HEK293T (cell line): ENCODE measurements around the gene CACNA1E.

Experiments
- ARNT ChIP-seq: fragments of 450-650 bp; IDR thresholded peaks from 2 replicates; pipeline ENCODE4 v1.6.1; 2017; ENCODE audit warnings: mild to moderate bottlenecking
- BHLHE40 ChIP-seq: fragments of 450-650 bp; IDR thresholded peaks from 2 replicates; pipeline ENCODE4 v1.6.1; 2016; ENCODE audit warnings: mild to moderate bottlenecking, moderate library complexity, borderline replicate concordance
- ELF4 ChIP-seq: fragments of 450-650 bp; IDR thresholded peaks from 2 replicates; pipeline ENCODE4 v1.6.1; 2017; ENCODE audit warnings: antibody characterized with exemption
- FOXA1 ChIP-seq: fragments of 450-650 bp; IDR thresholded peaks from 2 replicates; pipeline ENCODE4 v1.6.1; 2016; ENCODE audit warnings: mild to moderate bottlenecking
- FOXM1 ChIP-seq: fragments of 450-650 bp; IDR thresholded peaks from 2 replicates; pipeline ENCODE4 v1.6.1; 2017; ENCODE audit warnings: mild to moderate bottlenecking, borderline replicate concordance
- HDGF ChIP-seq: fragments of 450-650 bp; IDR thresholded peaks from 2 replicates; pipeline ENCODE4 v1.6.1; 2017; ENCODE audit warnings: antibody characterized with exemption, borderline replicate concordance
- L3MBTL2 ChIP-seq: fragments of 450-650 bp; conservative IDR thresholded peaks from 2 replicates; pipeline ENCODE4 v1.6.1; 2016; ENCODE audit warnings: mild to moderate bottlenecking
- LEF1 ChIP-seq: fragments of 450-650 bp; IDR thresholded peaks from 2 replicates; pipeline ENCODE4 v1.6.1; 2017; ENCODE audit warnings: mild to moderate bottlenecking, borderline replicate concordance
- NFRKB ChIP-seq: fragments of 450-650 bp; IDR thresholded peaks from 2 replicates; pipeline ENCODE4 v1.6.1; 2016; ENCODE audit warnings: mild to moderate bottlenecking, moderate library complexity
- PKNOX1 ChIP-seq: fragments of 450-650 bp; IDR thresholded peaks from 2 replicates; pipeline ENCODE4 v1.6.1; 2016
- SP1 ChIP-seq: fragments of 450-650 bp; IDR thresholded peaks from 2 replicates; pipeline ENCODE4 v1.6.1; 2017
- SUZ12 ChIP-seq: fragments of 450-650 bp; IDR thresholded peaks from 2 replicates; pipeline ENCODE4 v1.6.1; 2016; ENCODE audit warnings: mild to moderate bottlenecking
- TARDBP ChIP-seq: fragments of 450-650 bp; IDR thresholded peaks from 2 replicates; pipeline ENCODE4 v1.6.1; 2016
- ZNF384 ChIP-seq: fragments of 450-650 bp; IDR thresholded peaks from 2 replicates; pipeline ENCODE4 v1.6.1; 2016

- TF ChIP-seq L3MBTL2: no peak
- TF ChIP-seq TARDBP: no peak
- no peak for TF ChIP-seq FOXM1
- TF ChIP-seq NFRKB: no peak
- TF ChIP-seq ELF4: no peak
- TF ChIP-seq SP1: no peak
- TF ChIP-seq BHLHE40: no peak
- no peak for TF ChIP-seq ARNT
- TF ChIP-seq LEF1: no peak
- TF ChIP-seq FOXA1: no peak
- no peak for TF ChIP-seq SUZ12
- no peak for TF ChIP-seq PKNOX1
- TF ChIP-seq HDGF: no peak
- no peak for TF ChIP-seq ZNF384
Measured at GRCh38 chr1:181701891-181702290, 218.6 kb downstream of the CACNA1E start.
